Measurements from ENCODE around the gene DNAL1.

- TF ChIP-seq CTCF (IDR thresholded peaks at IDR 0.05) (no peak), ZFX (IDR thresholded peaks at IDR 0.05; ENCODE audit: borderline replicate concordance) (no peak)
Observed at GRCh38 chr14:73739899-73740617, 95.3 kb downstream of the DNAL1 start.
